ENCODE measurements around the gene ERN1.

Gene ERN1

DNA sequence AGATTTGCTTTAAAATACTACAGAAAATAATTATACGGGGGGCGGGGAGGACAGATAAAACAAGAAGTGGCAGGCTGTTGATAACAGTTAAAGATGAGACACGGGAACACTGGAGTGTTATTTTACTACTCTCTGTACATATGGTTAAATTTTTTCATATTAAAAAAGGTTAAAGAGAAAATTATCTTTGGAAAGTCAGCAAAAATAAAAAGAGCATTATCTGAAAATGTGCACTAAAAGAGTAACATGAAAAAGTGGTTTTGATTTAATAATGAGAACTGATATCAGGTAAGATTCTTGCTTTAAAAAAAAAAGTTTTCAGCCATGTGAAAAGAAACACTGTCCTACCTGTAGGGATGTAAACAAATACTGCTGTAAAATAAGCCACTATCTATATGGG is 46.9 kb downstream of the ERN1 start:
- no peak for DNase-seq

DNA sequence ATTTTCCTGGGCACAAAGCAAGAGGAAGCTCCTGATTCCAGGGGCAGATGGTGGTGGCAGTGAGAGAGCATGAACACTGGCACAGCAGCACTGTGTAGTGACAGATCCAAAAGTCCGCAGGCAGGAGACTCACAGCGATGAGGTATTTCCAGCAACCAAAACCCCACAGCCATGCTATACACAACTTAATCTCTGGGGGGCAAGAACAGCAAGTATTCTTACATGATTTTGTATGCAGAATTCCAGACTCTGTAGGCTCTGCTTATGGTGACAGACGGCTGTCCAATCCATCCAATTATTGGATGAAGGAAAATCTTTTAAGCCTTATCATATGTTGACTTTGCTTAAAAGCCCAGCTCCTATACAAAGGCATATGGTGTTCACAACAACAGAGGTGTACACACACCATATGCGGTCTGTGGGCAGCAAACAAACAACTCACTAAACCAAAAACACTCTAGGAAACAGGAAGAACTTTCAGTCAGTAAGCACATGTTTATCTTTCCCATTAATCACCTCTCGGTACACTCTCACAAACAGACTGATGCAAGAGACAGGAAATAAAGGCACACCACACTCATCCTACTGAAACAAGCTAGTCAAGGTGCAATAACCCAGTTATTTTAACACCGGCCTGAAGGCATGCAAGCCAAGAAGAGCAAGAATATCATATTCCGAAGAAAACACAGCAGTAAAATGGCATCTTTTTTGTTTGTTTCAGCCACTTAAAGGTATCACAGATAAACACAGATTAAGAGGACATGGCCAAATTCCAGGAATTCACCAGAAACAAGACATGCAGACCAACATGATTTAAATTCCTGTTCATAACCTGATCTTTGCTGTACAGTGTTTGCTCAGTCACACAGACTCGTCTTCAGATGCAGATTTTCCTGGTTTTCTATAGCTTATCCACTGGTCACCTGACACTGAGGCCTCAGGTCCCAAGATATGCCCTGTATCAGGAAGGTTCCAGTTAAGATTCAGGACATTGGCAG is 47.8 kb downstream of the ERN1 start:
- DNase-seq, result no peak

DNA sequence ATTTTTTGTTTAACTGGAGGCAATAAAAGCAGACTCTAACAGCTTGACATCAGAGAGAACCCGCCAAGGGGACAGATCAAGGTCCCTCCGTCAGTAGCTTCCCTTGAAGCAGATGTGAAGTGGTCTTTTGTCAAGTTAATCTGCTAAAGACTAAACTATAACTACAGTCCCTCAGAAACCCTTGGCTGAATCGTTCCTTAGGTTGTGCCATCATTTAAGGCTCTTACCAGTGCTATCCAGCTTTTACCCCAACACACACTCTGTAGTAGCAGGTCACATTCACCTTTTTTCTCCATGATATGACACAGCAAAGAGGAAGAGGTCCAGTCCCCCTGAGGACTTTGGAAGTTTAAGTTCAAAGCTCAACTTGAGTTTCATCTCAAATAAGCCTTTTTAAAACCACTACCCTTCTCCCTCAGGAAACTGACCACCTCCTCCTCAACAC is 49.7 kb downstream of the ERN1 start:
- no peak for DNase-seq

DNA sequence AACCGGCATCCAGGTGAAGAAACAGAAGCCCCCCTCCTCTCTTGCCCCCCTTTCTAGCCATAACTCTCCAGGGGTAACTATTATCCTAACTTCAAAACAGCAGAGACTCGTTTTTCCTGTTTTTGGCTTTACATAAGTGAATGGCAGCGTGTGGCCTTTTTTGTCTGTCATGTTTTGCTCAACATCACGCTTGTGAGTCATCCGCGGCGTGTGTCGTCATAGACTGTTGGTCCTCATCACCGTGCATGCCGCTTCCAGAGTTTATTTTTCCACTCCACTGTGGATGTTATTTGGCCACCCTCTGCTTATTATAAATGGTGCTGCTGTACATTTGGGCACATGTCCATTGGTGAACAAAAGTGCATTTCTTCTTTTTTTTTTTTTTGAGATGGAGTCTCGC is 52.6 kb downstream of the ERN1 start:
- no peak for DNase-seq

DNA sequence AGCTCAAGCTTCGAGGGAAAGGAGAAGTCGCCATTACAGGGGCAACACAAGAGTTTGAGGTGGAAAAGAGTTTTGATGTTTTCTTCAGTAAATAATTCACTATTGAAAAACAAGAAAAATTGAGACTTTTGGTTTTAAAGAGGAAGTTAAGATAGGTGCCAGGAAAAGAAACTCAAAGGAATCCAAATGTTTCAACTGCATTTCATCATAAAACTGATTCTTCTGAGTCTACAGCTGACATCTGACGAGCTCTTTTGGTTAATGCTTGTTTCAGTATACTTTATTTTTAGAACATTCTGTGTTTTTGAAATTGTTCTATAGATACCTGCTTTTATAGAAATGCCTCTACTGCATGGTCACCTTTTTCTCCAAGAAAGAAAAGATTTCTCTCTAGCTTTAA is 54.0 kb downstream of the ERN1 start:
- DNase-seq, result no peak

DNA sequence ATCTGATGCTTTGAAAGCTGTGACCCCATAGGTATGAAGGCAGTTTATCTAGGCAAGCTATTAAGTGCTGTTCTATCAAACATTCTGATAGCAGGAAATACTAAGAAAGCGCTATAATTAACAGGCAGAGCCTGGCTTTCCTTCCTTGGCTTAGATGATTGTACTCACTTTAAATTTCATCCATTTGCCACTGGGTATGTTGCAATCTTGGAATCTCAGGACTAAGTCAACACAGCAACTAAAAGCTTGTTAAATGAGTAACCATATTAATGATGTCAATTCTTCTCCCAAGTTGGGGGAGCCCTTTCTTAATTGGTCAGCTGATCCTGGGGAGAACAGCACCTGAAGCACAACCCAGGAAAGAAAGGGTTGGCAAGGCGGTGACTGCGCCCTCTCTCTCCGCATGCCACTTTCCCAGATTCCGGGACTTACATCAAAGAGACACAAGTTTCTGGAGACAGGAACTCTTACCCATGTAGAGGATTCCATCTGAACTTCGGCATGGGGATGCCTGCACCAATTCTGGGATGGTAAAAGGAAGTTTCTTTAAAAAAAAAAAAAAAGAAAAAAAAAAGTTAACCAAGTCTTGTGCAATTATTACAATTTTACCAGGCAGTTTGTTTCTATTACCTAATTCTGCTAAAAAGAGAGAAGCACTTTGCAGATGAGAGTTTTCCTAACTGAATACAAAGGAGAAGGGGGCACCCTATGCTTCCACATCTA is 55.1 kb downstream of the ERN1 start:
- no peak for DNase-seq

DNA sequence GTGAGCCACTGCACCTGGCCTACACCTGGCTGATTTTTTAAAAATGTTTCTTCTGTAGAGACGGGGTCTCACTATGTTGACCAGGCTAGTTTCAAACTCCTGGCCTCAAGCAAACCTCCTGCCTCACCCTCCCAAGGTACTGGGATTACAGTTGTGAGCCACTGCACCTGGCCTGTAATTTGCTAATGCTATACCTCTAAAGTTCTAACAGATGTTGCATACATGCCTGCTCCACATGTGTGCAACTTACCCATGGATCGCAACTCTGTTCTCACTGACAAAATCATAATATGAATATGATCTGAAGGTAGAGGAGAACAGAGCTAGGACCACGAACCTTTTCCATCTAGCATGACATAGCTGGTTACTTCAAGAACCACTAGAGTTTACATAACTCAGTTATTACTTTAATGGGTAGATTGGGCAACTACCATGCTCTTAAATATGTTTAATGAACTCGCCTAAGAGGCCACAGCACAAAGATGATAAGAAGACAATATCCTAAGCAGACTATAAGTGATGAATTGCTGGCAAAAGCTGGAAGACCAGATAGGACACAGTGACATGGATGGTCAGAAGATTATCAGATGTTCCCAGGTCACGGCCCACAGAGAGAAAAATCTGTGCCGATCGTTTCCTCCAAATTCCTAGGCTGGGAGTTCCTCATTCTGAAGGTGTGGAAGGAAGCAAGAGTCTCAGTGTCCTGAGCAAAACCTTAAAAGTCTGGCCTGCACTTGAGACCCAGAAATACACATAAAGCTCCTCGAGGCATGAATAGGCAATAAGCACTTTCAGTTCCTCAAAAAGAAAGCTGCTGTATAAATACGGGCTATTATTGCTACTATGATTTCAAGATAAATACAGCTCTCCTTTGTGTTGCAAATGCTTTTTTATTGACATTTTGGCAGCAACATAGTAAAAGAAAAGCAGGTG is 55.9 kb downstream of the ERN1 start:
- no peak for DNase-seq

DNA sequence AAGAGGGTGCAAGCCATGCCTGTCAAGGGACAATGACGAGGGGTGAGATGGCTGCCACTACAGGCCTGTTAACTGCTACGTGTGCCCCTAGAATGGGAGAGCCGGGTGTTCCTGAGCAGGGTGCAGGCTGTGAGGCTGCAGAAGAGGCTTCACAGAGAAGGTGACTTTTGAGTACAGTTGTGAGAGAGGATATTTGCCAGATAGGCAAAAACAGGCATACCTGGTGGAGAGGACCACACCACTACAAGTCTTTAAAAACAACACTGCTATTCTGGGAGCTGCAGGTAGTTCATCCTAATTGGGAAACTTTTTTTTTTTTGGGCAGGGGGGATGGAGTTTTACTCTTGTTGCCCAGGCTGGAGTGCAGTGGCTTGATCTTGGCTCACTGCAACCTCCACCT is 58.8 kb downstream of the ERN1 start:
- no peak for DNase-seq

DNA sequence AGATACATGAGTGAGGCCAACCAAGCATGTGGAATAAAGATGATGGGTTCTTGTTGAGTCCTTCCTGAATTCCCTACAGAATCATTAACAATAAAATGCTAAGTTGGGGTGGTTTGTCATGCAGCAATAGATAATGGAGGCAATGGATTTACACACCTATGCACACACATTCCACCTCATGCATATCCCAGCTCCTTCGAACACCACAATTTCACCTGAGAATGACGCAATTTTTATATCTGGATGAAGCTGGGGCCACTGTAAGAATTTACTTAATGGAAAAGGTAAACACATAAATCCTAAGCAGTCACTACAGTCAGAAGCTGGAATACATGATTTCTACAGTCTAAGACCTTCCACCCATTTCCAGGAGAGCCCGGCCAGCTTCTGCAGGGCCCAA is 59.7 kb downstream of the ERN1 start:
- DNase-seq, result no peak

DNA sequence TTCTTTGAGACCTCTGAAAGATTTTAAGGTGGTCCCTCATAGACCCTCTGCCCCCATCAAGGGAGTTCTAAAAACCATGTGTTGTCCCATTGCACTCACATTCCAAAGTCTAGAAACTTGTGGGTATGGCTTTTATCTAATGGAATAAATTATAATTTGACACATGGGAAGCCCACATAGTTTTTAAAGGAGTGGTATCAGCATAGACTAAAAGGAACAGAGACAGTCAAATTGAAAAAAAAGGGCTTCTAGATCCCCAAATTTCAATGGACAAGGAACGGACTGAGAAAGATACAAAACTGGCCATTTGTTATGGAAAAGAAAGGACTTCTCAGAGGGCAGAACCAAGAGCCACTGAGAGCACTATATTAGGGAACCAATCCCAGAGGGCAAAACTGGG is 60.8 kb downstream of the ERN1 start:
- DNase-seq, result no peak

DNA sequence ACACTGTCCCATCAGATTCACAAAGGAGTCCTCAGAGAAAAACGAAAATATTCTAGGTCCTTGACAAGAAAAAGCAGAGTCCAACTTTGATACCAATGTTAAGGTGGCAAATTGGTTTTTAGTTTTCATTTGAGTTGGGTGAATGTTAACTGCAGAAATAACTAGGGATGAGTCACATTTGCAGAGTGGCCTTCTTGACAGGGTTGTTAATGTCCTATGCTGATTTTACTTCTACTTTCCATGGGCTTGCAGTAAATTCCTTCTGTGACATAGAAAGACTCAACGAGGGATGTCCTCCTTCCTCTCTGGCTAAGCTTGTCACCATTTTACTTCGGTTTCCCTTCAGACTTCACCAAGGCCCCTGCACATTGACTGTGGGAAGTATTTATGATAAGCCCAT is 62.3 kb downstream of the ERN1 start:
- no peak for DNase-seq

DNA sequence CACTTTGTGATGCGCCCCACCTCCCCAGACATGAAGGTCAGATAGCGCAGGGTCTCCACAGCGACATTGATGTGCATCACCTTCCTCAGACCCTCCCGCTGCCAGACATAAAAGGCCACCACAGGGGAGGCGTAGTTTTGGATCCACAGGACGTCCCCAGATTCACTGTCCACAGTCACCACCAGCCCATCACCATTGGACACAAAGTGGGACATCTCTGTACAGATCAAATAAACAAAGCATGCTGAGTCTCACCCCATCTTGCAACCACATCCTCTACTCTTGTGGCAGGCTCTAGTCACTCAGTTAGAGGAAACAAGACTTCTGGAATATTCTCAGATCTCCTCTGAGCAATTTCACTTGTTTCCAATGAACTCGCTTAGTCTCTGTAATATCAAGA is 63.2 kb downstream of the ERN1 start:
- no peak for DNase-seq

DNA sequence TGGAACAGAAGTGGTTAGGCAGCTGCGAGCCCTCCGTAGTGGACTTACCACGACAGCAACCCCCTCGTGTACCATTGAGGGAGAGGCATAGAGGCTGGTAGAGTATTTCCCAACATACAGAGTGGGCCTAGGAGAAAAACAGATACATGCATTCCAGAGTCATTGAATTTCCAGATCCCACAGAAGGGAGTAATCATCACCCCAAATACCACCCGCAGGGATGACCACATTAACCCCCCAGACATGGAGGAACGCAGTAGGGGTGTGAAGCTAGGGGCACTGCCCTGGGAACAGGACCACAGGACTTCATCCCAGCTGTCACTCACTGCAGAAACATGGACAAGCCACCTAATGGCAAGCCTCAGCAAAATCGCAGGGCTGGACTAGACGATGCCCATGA is 64.8 kb downstream of the ERN1 start:
- no peak for DNase-seq

DNA sequence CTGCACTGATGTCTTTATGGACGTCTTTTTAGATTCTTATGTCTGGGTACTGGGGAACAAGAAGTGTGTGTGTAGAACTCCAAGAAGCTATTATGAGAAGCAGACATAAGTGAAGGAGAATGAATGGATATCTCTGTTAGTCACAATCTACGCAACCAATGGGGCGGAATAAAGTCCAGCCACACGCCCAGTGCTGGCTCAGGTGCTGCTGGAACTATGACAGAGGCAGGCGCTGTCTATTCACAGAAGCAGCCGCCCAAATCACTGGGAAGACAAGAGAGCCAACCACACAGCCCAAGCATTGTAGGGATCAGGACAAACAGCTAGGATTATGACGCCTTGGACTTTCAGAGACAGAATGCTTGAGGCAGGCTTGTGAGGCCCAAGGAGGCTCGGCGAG is 65.6 kb downstream of the ERN1 start:
- no peak for DNase-seq

DNA sequence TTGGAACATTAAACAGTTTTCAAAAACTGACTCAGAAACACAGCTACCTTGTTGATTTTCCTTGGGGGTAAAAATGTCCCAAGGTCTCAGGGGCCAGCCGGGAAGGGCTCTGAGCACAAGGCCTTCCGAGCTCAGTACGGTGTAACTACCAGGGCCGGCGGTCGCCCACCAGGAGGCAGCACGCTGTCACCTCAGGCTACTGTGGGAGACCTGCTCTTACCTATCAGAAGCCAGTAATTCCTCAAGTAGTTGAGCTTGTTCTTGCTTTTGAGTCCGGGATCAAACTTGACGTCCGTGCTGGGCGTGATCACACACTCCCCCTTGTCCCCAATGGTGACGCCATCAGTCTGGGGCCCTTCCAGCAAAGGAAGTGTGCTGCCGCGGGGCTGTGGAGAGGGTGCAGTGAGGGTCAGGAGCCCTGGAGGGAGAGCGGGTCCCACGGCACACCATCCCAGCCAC is 66.1 kb downstream of the ERN1 start:
- DNase-seq, result peak; percentile 61

DNA sequence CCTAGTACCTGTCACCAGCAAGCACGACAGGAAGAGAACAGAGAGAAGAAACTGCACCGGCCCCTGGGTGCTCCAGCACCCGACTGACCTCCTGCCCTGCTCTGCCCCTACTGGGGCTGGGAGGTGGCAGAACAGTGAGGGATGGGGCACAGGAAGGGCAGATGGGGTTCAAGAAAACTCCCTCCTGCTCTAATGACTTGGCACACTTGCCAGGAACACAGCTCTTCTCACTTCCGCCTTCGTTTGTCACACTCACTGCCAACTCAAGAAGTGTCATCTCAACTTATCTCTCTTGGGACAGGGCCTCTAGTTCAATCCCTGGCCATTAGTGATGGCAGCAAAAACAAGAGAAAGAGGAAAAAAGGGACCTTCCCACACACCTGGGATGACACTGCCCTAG is 66.9 kb downstream of the ERN1 start:
- DNase-seq, result no peak

DNA sequence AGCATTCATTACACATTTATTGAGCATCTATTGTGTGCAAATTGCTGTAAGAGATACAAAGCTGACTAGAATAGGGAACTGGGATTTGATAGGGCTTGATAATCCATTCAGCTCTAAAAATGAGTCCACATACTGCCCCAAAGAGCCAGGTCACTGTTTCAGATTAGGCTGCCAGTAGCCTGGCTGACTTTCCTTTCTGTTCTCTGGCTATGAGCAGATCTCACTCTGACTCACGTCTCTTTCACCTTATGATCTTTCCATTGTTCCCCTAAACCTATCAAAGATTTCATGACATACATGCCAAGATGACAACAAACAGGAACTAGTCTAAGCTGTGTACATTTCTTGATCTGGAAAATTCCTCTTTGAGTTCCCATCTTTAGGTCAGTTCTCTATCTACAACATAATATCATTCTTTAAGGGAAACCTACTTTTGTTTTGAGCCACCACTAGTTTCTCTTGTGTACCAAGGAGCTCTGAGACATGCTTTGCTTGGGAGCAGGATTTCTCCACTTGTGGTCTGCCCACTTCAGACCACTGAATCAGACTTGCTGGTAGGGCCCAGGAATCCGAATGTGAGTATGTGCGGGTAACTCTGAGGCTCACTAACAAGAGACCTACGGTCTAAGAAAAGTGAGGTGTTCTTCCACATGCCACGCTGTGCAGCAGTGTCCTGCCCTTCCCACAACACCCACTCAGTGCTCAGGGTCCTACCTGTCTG is 68.6 kb downstream of the ERN1 start:
- no peak for DNase-seq

DNA sequence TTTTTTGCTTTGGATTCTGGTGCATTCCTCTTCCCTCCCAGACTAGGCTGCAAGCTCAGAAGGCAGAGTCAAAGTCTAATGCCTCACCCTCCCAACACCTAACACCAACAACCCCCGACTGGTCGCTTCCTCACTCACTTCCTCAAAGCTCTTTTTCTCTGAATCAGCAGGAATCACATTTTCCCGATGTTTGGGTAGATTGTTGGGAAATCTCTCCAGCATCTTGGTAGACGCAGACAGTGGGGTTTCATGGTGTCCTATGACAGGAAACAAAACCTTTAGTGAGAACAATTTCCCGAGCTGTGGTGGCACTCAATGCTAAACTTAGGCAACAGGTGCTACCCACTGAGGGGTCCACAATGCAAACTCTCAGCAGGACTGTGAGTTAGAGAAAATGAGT is 69.6 kb downstream of the ERN1 start:
- no peak for DNase-seq

DNA sequence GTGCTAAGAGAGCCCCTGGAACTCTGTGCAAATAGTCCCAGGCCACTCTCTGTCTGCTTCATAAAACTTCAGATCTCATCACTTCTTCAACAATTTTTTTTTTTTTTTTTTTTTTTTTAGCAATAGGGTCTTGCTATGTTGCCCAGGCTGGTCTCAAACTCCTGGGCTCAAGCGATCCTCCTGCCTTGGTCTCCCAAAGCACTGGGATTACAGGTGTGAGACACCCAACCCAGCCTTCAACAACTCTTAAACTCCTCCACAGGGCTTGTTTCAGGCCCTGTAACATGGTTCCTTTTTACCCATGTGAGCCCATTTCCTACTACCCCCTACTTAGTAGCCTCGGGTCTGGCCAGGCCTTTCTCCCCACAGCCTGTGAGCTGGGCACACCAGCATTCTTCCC is 70.2 kb downstream of the ERN1 start:
- DNase-seq, result no peak

DNA sequence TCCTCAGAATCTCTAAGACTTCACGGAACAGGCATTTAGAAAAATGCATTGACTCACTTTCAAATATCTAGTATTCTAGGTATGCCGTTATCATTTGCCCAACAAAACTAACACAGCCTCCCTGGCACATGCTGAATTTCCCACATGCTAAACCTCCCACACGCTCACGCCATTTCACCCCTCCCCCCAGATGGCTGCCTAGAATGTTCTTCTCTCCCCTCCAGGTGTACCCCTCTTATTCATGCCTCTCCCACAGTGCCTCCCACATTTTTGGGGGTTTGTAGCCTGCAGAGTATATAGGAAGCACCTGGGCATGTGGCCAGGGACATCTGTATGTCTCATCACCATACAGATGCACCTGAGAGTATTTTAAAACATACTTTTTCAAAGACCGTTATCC is 71.3 kb downstream of the ERN1 start:
- no peak for DNase-seq

DNA sequence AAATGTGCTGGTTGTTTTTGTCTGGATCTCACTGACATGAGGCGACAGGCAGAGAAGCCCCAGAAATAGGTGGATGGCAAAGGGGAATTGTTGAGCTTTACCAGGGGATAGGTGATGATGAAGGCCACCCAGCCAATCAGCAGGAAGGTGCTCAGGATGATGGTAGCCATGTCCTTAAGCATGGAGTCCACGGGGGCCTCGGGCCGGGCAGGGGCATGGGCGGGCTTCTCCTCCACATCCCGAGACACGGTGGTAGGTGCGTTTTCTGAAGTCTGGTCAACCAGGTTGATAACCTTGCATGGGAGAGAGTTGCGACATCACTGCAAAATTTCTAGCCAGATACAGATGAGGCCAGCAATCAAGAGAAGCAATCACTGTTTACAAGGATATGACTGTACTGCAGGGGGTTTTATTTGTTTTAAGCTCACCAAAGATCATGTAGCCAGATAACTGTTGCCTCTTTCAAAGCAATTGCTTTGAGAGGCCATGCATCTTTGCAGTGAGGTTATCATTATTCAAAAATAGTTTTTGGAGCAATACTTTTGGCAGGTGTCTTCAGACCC is 72.2 kb downstream of the ERN1 start:
- no peak for DNase-seq
